HS-27A (cell line): ENCODE results near the gene CHAC1.
"Not testable (repeated sequence)": the region's sequence is repeated elsewhere in the genome, so short reads cannot be mapped to it uniquely, and the experiment has no call there.

ENCODE experiments used
- DNase-seq: peaks from one replicate; pipeline ENCODE4 v3.0.0-alpha.2; 2012; ENCODE audit warnings: low read depth, missing footprints

Gene CHAC1

GRCh38 chr15:40957041-40957555 lies 3.8 kb downstream of the CHAC1 start:
- DNase-seq = no peak

- no peak for DNase-seq
Observed at GRCh38 chr15:40957581-40958051, 4.3 kb downstream of the CHAC1 start.

GRCh38 chr15:40958146-40958545 lies 4.9 kb downstream of the CHAC1 start:
- DNase-seq = no peak

GRCh38 chr15:40958723-40959122 lies 5.5 kb downstream of the CHAC1 start:
- DNase-seq = no peak

GRCh38 chr15:40959331-40960141 lies 6.3 kb downstream of the CHAC1 start:
- no peak for DNase-seq

- DNase-seq = no peak
Observed at GRCh38 chr15:40960151-40960885, 7.0 kb downstream of the CHAC1 start.

- DNase-seq = no peak
Observed at GRCh38 chr15:40960925-40961324, 7.7 kb downstream of the CHAC1 start.

- not testable (repeated sequence) for DNase-seq
Observed at GRCh38 chr15:40961740-40962139, 8.5 kb downstream of the CHAC1 start.

GRCh38 chr15:40962317-40962716 lies 9.0 kb downstream of the CHAC1 start:
- not testable (repeated sequence) for DNase-seq

GRCh38 chr15:40963201-40963600 lies 9.9 kb downstream of the CHAC1 start:
- no peak for DNase-seq

- no peak for DNase-seq
Observed at GRCh38 chr15:40964006-40964405, 10.7 kb downstream of the CHAC1 start.

- DNase-seq = no peak
Observed at GRCh38 chr15:40964634-40965033, 11.4 kb downstream of the CHAC1 start.

GRCh38 chr15:40968290-40969085 lies 15.2 kb downstream of the CHAC1 start:
- DNase-seq = no peak

GRCh38 chr15:40969363-40969762 lies 16.1 kb downstream of the CHAC1 start:
- no peak for DNase-seq

- no peak for DNase-seq
Observed at GRCh38 chr15:40974879-40975278, 21.6 kb downstream of the CHAC1 start.

GRCh38 chr15:40976819-40977218 lies 23.5 kb downstream of the CHAC1 start:
- DNase-seq = no peak

GRCh38 chr15:40978141-40978540 lies 24.9 kb downstream of the CHAC1 start:
- no peak for DNase-seq

GRCh38 chr15:40978562-40978961 lies 25.3 kb downstream of the CHAC1 start:
- no peak for DNase-seq

- DNase-seq = no peak
Observed at GRCh38 chr15:40981186-40981585, 27.9 kb downstream of the CHAC1 start.

- DNase-seq = peak; percentile 77
Observed at GRCh38 chr15:40982855-40983254, 29.6 kb downstream of the CHAC1 start.

GRCh38 chr15:40984406-40984805 lies 31.1 kb downstream of the CHAC1 start:
- DNase-seq = no peak

GRCh38 chr15:40984964-40985363 lies 31.7 kb downstream of the CHAC1 start:
- peak; percentile 47 for DNase-seq
